Stomach (tissue), 9 donors: ENCODE measurements around the gene DAG1. TPM values are rescaled to one million over a fixed set of nuclear protein-coding genes. Genes with fewer than 3 reads are reported as not detected.
A peak's percentile ranks its signal among the peaks of the same experiment; 100 is the strongest.

Source experiments
- DNase-seq, 2 donors: peaks; one replicate each; pipeline versions ENCODE4 v3.0.0 to v3.0.0-alpha.2; 2013 to 2019
- H3K27ac ChIP-seq, 5 donors: fragments of 200-600 bp in 4 of 5; sonication (generic) in 4 of 5; one replicate each; pipeline ENCODE4 v1.5.1; 2013 to 2019; ENCODE audit warnings: mild to moderate bottlenecking in 1 of 5, moderate library complexity in 1 of 5
- H3K27me3 ChIP-seq, 3 donors: fragments of 200-600 bp; sonication (generic); one replicate each; pipeline ENCODE4 v1.5.1; 2017 to 2019; ENCODE audit warnings: mixed run types in 1 of 3
- H3K36me3 ChIP-seq, 4 donors: fragments of 200-600 bp; sonication (generic); 1 replicate in 3 of 4; 2 replicates in 1 of 4; pipeline ENCODE4 v1.5.1; 2016 to 2019
- H3K4me1 ChIP-seq, 4 donors: fragments of 200-600 bp; sonication (generic); one replicate each; pipeline ENCODE4 v1.5.1; 2016 to 2019
- H3K4me3 ChIP-seq, 4 donors: fragments of 200-600 bp; sonication (generic) in 3 of 4; one replicate each; pipeline ENCODE4 v1.5.1; 2016 to 2019; ENCODE audit warnings: mild to moderate bottlenecking in 1 of 4
- H3K9me3 ChIP-seq, 4 donors: fragments of 200-600 bp; sonication (generic); one replicate each; pipeline ENCODE4 v1.5.1; 2016 to 2019
- EP300 ChIP-seq: sonication (generic); formaldehyde crosslinking; IDR thresholded peaks from one replicate; pipeline ENCODE4 v1.6.1; 2017; ENCODE audit warnings: antibody characterized with exemption
- POLR2A ChIP-seq, 4 donors: fragments of 450-650 bp; IDR thresholded peaks; one replicate each; pipeline ENCODE4 v1.6.1; 2016; ENCODE audit warnings: antibody characterized with exemption in 4 of 4, control low read depth in 2 of 4, mild to moderate bottlenecking in 1 of 4, moderate library complexity in 1 of 4
- POLR2AphosphoS5 ChIP-seq, 3 donors: sonication (generic); formaldehyde crosslinking; IDR thresholded peaks; one replicate each; pipeline ENCODE4 v1.6.1; 2016; ENCODE audit warnings: antibody characterized with exemption in 3 of 3
- WGBS, 5 donors: extraction: QIAGEN DNeasy Blood & Tissue Kit in 3 of 5; methylation state at CpG; one replicate each; pipeline versions ENCODE4 v1.1.5 to v1.1.7; 2013 to 2018; 5-methylcytosine and 5-hydroxymethylcytosine counted together
- intact Hi-C: fragments of 100-400 bp; cut with DNase I; formaldehyde crosslinking; loops from one replicate; pipeline ENCODE4 v1.15.1; 2023; ENCODE audit warnings: low total_unique reads
- polyA plus RNA-seq, 3 donors: library from polyadenylated mRNA; stranded (reverse); fragments of 200-250 nt; gene quantifications; one replicate each; pipeline ENCODE4 v1.2.3, GENCODE V29; 2013
- total RNA-seq, 5 donors: library from RNA; depleted of rRNA; stranded (reverse); fragments of >200 nt; gene quantifications; one replicate each; pipeline versions ENCODE4 v1.1.0 to v1.2.3, GENCODE V29; 2014 to 2016
- TF ChIP-seq, protein P1 (sequence below), 7 experiments: fragments of 450-650 bp in 4 of 7; fragments of 200-600 bp in 3 of 7; sonication (generic) in 3 of 7; IDR thresholded peaks; one replicate each; pipeline ENCODE4 v1.5.1; 2016 to 2019; ENCODE audit warnings: antibody characterized with exemption in 7 of 7, control low read depth in 2 of 7, mild to moderate bottlenecking in 1 of 7
- donor health status: healthy with polysubstance abuse.
- donor health status: Bipolar disorder and iron deficiency.
- donor health status: healthy.

The DAG1 gene
- total and polyA plus RNA-seq, 8 donors = 4.1 to 144 (median 31.4) TPM

DNA sequence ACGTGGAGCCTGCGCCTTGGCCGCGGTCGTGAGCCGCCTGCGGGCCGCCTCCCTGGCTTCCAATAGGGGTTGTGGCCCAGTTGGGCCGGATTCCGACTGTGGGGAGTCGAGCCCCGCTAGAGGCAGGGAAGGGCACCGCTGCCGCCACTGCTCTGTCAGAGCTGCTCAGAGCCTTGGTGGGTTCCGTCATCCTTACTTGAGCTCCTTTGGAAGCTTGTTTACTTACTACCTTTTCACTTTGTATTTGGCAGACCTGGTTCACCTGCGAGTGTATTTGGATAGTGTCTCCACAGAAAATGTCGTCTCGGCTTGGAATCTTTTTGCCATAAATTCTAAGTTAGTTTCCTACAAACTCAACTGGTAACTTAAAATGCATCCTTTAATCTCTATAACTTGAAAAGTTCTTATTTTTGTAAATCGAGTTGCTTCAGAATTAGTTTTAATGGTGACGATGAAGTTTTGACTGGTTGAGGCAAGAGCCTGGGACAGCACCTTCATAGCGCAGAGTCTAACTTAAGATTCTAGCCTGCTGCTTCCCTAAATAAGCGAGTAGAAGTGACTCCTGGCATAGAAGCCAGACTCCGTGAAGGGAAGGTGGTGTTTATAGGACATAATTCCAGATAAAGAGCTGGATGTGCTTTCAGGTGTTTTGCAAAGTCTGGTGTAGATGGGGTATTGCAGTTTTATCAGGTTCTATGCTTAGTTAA is 800 bp downstream of the DAG1 start:
- 2 to 6% (median 3%) methylated on average over 15 to 23 of the region's 23 CpGs for WGBS, 5 donors
- no peak for TF ChIP-seq POLR2A (IDR thresholded peaks at IDR 0.05)
- TF ChIP-seq EP300 = no peak
- no peak for TF ChIP-seq POLR2AphosphoS5 (IDR thresholded peaks at IDR 0.05)
- TF ChIP-seq, protein P1, sequence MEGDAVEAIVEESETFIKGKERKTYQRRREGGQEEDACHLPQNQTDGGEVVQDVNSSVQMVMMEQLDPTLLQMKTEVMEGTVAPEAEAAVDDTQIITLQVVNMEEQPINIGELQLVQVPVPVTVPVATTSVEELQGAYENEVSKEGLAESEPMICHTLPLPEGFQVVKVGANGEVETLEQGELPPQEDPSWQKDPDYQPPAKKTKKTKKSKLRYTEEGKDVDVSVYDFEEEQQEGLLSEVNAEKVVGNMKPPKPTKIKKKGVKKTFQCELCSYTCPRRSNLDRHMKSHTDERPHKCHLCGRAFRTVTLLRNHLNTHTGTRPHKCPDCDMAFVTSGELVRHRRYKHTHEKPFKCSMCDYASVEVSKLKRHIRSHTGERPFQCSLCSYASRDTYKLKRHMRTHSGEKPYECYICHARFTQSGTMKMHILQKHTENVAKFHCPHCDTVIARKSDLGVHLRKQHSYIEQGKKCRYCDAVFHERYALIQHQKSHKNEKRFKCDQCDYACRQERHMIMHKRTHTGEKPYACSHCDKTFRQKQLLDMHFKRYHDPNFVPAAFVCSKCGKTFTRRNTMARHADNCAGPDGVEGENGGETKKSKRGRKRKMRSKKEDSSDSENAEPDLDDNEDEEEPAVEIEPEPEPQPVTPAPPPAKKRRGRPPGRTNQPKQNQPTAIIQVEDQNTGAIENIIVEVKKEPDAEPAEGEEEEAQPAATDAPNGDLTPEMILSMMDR (IDR thresholded peaks at IDR 0.05) = no peak
- peak overlapping the region; percentile 96 to 99 (median 96) for H3K27ac ChIP-seq
- H3K4me3 ChIP-seq = peak overlapping the region; percentile 67 to 79 (median 74)
- intact Hi-C loops = no loop called here
- no peak for DNase-seq
- H3K4me1 ChIP-seq = peaks cover 42 to 71% (median 60%) of the 10 kb centered on the region in 4 donors
- H3K27me3 ChIP-seq = no peaks in the 10 kb centered on the region
- no peaks in the 10 kb centered on the region for H3K9me3 ChIP-seq
- H3K36me3 ChIP-seq = peaks cover 0 to 11% (median 0%) of the 10 kb centered on the region in 4 donors

DNA sequence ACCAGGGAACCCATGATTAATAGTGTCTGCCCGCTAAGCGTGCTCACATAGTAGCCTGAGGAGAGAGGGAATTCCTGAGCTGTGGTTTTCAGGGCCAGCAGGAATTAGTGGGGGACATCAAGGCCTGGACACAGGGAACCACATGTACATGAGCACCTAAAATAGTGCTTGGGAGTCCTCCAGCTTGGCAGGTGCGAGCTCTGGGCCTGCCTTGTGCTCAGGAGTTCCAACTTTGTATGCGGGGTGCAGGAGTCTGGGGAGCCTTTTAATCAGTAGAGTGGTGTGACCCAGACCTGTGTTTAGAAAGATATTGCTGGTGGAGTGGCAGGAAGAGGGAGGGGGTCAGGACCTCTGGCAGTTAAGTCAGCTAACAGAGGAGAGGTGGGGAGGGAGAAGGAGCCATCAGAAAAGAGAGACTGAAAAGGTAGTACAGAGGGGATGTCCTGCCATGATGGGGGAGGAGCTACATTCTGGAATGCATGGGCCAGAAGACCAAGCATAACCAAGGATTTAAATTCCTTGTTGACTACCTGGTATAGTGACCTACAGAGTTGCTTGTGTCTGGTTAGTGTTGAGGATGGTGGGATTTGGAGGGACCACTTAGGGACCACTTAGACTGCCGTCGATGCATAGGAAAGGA is 1.9 kb downstream of the DAG1 start:
- Histone ChIP-seq H3K36me3 (peaks cover under 1 to 22% (median 3%) of the 10 kb centered on the region in 4 donors), H3K27ac (peak overlapping the region in 4 of 5 donors; percentile 96 to 99 (median 96)), H3K9me3 (no peaks in the 10 kb centered on the region), H3K4me1 (peaks cover 32 to 71% (median 61%) of the 10 kb centered on the region in 4 donors), H3K4me3 (peak overlapping the region; percentile 67 to 79 (median 74)), H3K27me3 (no peaks in the 10 kb centered on the region)
- DNase-seq = no peak
- TF ChIP-seq, protein P1 (IDR thresholded peaks at IDR 0.05) = no peak
- TF ChIP-seq POLR2AphosphoS5 (IDR thresholded peaks at IDR 0.05) = no peak
- no peak for TF ChIP-seq POLR2A (IDR thresholded peaks at IDR 0.05)
- TF ChIP-seq EP300 = no peak
- 59 to 68% (median 61%) methylated on average over 6 of the region's 6 CpGs for WGBS, 5 donors
- intact Hi-C loops = no loop called here

GRCh38 chr3:49476563-49476962 is 6.5 kb downstream of the DAG1 start:
- 54 to 71% (median 68%) methylated on average over 1 of the region's 1 CpG for WGBS, 5 donors
- peak overlapping the region in 2 of 5 donors; percentile 8 to 53 for H3K27ac ChIP-seq

GRCh38 chr3:49482766-49483165 is 12.7 kb downstream of the DAG1 start:
- intact Hi-C loops = no loop called here
- TF ChIP-seq POLR2A (IDR thresholded peaks at IDR 0.05) = no peak
- TF ChIP-seq, protein P1 (IDR thresholded peaks at IDR 0.05) = no peak
- TF ChIP-seq EP300 = no peak
- TF ChIP-seq POLR2AphosphoS5 (IDR thresholded peaks at IDR 0.05) = no peak

More at GRCh38 chr3:49476563-49476962, 6.5 kb downstream of the DAG1 start:
- TF ChIP-seq EP300 (no peak), POLR2AphosphoS5 (IDR thresholded peaks at IDR 0.05) (no peak), POLR2A (IDR thresholded peaks at IDR 0.05) (no peak)
- TF ChIP-seq, protein P1 (IDR thresholded peaks at IDR 0.05) = no peak
- H3K36me3 ChIP-seq = peaks cover 12 to 46% (median 35%) of the 10 kb centered on the region in 4 donors
- H3K9me3 ChIP-seq = no peaks in the 10 kb centered on the region
- intact Hi-C loops = no loop called here
- H3K27me3 ChIP-seq = no peaks in the 10 kb centered on the region
- H3K4me3 ChIP-seq = no peak overlapping the region
- peaks cover 13 to 44% (median 36%) of the 10 kb centered on the region in 4 donors for H3K4me1 ChIP-seq
- DNase-seq = no peak

More at GRCh38 chr3:49482766-49483165, 12.7 kb downstream of the DAG1 start:
- H3K4me1 ChIP-seq = peaks cover 11 to 47% (median 20%) of the 10 kb centered on the region in 4 donors
- H3K27ac ChIP-seq = peak overlapping the region in 1 of 5 donors; percentile 46
- no peak overlapping the region for H3K4me3 ChIP-seq
- no peak for DNase-seq
- H3K27me3 ChIP-seq = no peaks in the 10 kb centered on the region
- peaks cover 3 to 33% (median 28%) of the 10 kb centered on the region in 4 donors for H3K36me3 ChIP-seq
- no peaks in the 10 kb centered on the region for H3K9me3 ChIP-seq
